Activated CD8-positive, alpha-beta memory T cell treated with anti-CD3 and anti-CD28 coated beads for 48 hours (primary cell): ENCODE data around the gene RTRAF.
A peak's percentile ranks its signal among the peaks of the same experiment; 100 is the strongest.

Experiments
- DNase-seq, 3 experiments: peaks; one replicate each; pipeline ENCODE4 v3.0.0-alpha.2; 2020; ENCODE audit warnings: low read depth in 2 of 3, low spot score in 2 of 3

The RTRAF gene

DNA sequence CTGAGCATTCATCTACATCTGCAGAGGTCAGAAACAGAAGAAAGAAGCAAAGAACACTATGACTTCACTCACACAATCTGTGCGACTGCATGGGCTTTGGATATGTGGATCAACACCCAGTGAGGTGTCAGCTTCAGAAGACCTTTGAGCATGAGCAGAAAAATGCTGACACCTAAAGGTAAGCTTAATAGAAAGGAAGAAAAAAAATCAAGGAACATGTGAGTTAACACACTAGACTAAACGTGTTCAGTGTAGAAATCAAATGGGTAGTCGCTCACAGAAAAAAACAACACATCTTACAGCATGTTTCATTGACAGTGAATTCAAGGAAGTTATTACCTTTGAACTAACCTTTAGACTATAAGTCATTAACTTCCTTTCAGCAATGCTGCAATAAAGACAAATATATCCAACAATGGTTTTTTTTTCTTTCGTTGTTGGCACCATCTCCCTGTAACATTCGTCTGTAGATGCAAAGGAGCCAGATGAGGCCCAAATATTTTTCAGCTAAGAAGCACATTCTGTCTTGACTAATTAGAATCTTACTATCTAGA is 30.9 kb downstream of the RTRAF start:
- DNase-seq, result no peak

DNA sequence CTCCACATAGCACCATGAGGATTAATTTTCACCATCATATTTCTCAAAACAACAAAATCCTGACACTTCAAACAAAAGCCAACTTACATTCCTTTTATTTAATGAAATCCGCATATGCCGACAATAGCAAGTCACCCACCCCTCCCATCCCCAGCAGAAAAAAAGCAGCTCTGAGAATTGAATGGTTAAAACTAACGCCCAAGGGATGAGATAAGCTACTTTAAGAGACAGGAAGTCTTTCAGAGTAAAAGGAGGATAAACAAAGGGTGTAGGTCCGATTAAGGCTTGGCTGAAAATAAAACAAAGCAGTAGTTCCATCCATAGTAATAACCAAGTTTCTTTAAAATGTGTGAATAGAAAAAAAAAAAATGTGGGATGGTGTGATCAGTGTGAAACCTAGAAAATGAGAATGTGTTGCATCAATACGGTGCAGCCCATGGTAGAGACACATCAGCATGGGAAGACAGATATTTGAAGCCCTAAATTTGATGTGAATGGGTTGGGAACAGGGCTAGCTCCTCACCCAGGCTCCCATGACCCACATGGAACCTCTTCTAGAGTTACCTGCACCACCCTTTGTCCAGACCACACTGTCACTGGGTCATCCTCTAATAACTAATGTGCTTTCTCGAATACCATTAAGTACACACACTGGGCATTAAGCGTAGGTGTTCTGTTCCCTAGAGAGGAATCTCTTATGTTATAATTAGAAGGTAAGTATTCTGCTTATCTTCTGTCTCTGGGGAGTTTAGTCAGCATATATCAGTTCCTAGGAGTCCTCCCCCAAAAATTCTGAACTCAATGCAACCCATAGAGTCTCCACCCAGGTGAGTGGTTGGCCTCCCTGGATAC is 31.7 kb downstream of the RTRAF start:
- DNase-seq, result no peak

DNA sequence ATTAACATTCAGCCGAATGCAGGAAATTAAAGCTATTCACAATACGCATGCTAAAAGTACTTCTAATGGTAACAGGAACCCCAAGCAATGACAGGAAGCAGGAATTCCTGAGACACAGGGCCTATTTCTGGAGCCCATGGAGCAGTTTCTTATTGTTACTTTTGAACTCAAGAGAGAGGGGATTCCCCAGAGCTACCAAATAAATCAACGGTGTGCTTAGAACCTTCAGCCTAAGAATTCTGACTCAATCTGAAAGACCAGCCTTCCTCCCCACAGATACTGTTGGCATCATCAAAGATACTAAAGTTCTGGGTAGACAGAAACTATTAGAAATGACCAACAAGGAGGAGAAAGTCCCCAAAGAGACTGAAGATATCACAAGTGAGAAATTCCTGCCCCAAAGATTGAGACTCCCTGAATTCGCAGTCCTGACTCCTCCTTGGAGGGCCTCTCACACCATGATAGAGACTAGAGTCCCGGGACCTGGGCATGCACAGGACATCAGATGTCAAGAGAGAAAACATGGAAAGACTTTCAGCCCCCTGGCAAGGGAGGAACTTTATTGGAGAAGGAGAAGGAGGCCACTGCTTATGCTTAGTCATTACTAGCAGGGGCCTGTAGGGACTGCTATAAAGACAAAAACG is 32.7 kb downstream of the RTRAF start:
- DNase-seq, result no peak

DNA sequence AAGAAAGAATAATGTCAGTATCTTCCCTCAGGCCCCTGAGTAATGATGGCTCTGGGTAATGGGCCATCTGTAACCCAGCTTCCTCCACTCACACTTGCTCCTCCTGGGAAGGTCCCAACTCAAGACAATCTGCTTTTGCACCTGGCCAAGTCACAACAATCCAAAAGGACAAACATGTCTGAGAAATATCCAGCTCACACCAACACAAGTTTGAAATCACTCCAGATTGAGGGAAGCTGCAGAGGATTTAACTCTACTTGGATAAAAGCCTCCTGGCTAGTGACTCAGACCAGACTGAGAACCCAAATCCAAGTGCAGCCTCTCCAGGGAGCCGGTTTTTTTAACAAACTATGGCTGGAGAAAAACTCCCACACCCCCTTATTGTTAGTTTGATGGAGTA is 34.2 kb downstream of the RTRAF start:
- no peak for DNase-seq

DNA sequence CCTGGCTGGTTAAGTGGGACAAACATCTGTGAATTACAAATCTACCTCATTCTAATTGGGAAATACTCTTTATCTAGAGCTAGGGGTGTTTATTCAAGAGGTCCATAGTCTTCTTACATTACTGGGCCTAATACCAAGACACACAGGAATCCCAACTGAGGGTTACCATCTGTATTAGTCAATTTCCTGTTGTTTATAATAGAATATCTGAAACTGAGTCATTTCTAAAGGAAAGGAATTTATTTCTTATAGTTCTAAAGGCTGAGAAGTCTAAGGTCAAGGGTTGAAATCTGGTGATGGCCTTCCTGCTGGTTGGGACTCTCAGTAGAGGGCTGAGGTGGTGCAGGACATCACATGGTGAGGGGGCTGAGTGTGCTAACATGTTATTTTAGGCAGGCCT is 36.0 kb downstream of the RTRAF start:
- no peak for DNase-seq

DNA sequence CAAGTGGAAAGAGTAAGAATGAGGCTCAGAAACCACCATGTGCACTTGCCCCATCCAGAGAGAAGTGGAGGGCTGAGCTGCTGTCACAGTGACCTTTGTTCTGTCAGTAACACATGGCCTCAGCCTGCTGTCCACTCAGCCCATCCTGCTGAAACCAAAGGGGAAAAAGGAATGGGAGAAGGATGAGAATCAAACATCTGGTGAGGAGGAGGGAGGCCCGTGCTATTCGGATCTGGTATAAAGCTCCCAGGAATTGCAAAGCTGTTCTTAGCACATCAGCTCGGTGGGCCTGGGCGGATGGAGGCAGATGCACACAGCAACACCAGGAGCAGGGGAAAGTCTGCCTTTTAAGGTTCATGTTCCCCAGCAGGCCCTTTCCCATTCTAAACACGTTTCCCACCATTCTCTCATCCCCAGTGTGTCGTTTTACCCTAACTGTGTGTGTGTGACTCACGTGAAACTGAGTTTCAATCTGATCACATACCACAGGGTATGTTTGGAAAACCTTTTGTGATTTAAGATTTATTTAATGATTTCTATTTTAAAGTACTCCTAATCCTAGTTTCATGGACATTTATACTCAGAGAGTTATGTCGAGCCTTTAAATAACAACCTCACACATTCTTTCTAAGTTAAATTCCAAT is 36.8 kb downstream of the RTRAF start:
- DNase-seq, result no peak

DNA sequence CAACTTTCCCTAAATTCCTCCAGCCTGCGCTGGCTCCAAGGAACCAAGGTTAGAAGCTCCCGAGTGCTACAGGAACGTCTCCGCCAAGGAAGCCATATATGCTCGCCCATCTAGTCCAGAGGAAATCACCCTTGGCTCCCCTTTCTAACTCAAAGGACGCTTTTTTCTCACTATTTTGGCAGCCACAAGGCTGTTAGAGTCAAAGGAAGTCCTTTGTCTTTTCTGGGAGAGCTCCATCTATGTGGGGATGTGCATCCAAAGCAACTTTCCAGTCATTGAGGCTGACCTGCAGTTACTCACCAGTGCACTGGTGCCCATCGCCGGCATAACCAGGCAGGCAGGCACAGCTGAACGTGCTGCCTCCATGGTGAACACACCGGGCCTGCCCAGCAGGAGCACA is 37.6 kb downstream of the RTRAF start:
- DNase-seq, result no peak

DNA sequence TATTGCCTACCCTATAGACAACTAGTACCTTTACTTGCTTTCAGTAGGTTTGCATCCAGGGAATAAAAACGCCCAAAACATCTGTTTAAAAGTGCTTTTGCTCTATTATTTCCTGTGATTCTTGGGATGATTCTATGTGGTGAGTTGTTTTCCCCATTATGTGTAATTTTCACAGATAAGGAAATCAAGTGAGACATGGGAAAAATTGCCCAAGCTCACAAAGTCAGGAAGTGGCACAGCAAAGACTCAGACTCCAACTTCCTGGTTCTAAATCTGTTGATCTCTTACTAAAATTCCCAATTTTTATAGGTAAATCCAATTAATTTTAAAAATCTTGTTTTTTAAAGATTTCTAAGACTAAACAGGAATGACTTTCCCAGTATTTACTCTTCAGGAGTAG is 40.5 kb downstream of the RTRAF start:
- no peak for DNase-seq

DNA sequence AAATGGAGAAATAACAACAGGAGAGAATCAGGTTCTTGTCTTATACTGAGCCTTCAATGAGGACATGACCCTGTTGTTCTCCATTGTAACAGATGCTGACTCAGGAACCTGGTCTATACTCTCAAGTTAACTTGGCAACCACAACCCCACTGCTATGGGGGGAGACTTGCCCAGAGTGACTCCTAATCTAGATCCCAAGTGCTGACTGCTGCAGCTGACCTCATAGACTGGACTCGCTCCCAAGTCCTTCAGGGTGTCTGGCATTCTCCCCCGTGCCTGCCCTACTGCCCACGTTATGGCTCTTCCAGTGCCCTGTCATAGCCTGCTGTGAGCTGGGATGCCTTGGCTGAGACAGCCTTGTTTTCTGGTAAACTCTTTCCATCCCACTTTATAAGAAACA is 42.4 kb downstream of the RTRAF start:
- DNase-seq, result no peak

DNA sequence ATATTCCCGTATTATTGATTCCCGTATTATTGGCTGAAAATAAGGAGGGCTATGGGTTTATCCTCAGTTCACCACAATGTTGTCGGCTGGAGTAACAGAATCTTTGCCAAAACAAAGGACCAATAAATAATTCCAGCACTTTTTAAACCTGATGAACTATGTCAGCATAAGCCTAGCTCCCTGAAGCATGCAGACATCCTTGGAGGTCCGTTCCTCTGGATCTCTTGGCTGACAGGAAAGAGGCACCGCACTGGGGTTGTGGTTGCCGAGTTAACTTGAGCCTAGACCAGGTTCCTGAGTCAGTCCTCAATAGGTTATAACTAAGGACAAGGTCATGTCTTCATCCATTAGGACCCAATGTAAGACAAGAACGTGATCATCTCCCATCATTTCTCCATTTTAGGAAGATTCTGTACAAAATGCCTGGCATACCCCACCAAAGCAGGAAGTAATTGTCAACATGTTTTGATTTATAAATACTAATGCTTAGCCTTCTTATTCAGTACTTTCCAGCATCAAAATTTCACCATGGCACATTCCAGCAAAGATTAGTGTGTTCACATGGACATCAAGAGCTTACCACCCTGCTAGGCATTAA is 43.0 kb downstream of the RTRAF start:
- DNase-seq, result no peak

DNA sequence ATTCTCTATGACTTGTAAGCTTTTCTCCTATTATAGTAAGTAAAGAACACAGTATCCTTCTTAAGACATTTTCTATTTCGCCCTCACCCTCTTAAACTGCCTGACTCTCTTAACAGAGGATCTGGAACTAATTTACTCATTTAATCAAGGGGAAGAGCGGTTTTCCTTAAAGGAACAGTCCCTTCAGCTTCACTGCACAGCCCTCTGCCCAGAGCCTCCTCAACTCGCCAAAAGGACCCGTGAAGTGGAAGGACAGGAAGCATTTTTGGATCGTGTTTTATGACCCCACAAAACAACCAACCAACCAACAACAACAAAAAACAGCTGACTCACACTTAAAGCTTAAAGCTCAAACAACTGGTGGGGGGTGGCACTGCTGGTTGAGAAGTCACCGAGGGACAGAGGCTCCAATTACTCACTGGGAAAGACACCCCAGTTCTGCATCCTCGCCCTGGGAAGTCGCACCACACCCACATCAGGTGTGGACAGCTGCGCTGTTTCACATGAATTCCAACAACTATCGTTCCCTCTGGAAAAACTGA is 43.8 kb downstream of the RTRAF start:
- DNase-seq, result no peak

DNA sequence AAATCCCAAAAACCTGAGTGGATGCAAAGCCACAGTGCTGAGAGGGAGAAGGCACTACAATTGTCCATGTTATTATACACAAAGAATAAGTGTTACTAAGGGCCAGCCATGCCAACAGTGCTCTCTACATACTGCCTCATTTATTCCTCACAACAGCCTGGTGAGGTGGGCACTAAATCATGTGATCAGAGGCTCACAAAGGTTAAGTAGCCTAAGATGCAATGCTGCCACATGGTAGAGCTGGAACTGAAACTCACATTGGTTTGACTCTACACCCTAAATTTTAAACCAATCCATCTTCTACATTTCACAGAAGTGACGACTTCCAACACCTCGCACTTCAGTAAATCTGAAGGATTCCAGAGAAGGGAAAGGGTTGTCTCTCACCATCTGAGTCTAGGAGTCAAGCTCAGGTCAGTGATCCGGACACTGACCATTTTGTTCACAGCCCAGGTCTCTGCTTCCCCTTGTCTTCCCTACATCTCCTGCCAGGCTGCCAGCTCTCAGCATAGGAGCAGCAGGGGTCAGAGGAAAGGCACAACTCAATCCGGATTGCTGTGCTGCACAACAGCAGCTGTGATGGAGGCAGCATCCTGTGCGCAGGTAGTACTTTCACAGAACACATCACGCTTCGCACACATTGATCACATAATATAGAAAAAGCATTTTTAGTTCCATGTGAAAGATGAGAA is 49.9 kb downstream of the RTRAF start:
- no peak for DNase-seq

DNA sequence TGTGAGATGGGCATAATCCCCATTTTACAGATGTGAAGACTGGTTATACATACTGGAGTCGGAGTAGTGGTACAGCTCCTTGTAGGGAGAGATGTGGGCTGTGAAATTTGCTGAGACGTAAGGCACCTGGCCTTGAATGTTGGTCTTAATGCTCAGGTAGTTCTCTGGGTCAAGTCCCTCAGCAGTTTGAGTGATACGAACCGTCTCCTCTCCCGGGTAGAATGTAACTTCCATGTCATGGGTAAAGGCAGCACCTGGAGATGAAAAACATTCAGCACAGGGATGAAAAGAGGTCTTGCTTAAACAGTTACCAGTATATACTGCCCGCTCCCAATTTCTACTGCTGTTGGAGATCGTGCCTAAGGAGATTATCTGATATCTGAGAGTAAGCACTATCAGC is 51.3 kb downstream of the RTRAF start:
- DNase-seq, result no peak

DNA sequence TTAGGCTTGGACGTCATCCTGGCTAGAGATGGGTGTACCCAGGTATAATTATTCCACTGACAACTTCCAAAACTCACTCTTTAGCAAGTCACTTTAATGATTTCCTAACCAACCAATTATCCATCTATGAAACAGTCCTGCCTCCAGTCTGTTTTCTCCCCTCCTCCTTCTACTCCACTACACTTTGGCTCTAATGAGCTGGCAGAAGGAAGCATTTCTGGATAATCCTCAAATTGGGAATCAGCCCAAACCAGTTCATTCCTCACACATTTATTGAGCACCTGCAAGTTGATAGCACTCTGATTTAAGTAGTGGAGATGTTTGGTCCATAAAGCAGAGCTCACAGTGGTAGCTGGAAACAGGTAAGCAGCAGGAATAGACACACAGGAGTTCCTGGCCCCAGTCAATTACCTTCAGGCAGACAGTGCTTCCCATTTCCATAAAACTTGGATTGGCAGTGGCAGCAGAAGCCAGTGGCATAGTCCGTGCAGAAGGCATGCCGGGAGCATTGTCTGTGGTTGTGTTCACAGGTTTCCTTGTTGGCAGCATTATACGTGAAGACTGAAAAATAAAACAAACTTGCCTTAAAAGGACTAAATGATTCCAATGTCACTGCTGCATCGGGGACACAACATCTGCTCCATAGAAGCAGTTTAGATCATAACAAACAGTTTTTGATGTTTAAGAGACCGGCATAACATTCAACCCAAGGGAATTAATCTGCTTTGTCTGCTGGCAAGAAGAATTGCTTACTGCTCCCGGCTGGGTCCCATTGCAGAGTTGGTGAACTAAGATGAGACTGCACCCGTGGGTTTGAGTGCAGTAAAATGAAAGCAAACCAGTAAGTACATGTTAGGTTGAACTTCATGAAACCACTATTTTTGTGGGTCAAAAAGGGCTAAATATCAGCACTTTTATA is 53.3 kb downstream of the RTRAF start:
- DNase-seq, result no peak

DNA sequence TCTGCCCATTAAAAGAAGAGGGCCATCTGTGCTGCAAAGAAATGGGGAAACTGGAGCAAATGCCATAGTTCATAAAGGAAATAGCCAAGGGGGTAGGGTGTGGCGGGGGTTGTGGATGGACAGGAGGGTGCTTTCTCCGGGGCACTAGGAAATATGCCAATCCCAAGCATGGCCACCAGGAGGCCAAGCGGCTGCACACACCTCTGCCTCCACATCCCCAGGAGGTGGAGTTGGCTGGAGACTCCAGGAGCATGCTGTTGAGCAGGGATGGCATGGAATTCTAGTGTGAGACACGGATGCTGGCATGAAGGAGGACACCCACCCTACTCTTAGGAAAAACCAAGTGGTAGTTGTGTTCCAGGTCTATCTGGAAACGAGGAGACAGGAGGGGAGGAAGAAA is 54.3 kb downstream of the RTRAF start:
- peak in 2 of 3 experiments; percentile 3 to 16 for DNase-seq

DNA sequence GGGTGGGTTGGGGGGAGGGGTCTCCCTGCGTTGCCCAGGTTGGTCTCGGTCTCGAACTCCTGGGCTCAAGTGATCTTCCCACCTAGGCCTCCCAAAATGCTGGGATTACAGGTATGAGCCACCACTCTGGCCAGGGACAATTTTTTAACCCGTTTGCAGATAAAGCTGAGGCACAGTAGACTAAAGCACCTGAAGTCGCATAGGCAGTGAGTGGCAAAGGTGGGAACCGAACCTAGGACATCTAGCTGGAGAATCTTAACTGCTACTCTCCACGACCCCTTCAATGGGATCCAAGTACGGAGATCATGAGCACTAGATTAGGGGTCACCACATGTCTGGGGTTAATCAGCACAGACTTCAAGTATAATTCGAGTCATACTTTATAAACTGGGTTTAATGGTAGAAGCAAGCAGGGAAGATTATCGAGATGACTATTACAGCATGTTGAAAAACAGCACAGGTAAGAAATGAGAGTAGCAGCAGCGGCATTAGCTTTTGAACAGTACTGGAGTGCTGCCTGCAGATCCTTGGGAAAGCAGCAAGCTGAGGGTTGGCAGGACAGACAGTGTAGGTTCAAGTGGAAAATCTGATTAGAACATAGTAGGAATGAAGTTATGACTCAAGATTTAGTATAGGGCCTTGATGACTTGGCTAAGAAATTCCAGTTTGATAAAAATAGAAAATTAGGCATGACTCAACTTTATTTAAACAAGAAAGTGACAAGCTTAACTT is 55.6 kb downstream of the RTRAF start:
- DNase-seq, result no peak

DNA sequence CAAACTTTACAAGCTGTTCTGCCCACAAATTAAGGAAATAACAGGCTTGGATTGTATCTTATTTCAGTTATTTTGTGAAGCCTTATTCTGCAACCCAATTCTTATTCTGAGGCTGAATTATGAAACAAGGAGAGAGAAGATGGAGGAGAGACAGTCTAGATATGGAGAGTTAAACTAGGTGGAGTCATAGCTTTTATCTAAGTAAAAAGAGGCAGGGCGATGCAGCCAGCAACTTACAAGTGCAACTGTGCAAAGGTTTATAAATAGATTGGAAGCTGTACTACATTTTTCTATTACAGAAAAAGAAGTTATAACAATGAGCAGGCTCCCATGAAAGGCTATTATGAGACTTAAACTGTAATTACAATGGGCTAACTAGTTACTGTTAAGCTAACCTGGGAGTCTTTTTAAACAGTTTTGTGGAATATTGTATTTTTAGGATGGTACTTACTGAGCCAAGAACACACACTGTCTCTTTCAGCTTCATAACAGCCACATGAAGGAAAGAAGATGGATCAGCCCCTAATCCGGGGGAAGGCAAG is 57.1 kb downstream of the RTRAF start:
- no peak for DNase-seq

DNA sequence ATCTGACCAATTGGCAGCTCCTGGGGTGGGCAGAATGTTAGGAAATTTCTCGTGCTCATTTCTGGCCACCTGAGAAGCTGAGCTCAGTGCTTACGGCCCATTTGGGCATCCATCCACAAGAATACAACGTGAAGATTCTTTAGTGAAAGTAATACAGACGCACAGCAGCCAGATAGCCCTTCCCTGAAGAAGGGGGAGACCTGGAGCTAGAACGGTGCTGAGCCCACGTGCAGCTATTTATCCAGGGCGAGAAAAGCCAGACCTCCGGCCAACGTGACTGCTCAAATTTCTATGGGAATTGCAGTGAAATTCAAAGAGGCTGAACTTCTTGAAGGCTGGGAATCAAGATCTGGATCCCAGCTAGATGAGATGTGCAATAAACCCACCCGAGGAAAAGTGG is 58.8 kb downstream of the RTRAF start:
- no peak for DNase-seq
